LNCaP clone FGC (cell line): ENCODE results near the gene SLC23A1.
A peak's percentile ranks its signal among the peaks of the same experiment; 100 is the strongest.

Experiments used
- DNase-seq: peaks from one replicate; pipeline ENCODE4 v3.0.0-alpha.2; 2011; ENCODE audit warnings: low read depth
- H3K4me3 ChIP-seq: 2 replicates; pipeline ENCODE4 v1.5.1; 2011; ENCODE audit warnings: mild to moderate bottlenecking, low read depth, low read length, control low read depth
- CTCF ChIP-seq: IDR thresholded peaks from 2 replicates; pipeline ENCODE4 v1.5.1; 2012; ENCODE audit warnings: mild to moderate bottlenecking; ENCODE audit not compliant: control insufficient read depth, insufficient read depth; ENCODE audit errors: extremely low read depth

The SLC23A1 gene

DNA sequence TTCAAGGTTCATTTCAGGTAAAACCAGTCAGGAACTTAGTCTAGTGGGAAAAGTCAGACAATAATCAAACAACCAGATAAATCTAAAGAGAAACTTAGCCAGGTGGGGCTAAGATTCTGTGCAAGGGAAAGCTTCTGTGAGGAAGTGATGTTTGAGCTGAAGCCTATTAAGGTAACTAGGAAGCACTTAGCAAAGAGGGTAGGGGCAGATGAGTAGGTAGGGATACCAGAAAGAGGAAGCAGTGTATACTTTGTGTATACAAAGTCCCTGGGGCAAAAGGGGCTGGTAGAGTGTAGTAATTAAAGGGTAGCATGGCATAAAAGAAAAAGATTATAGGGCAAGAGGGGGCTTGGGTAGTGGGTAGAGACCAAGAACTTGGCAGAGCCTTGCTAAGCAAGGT is 24.4 kb upstream of the SLC23A1 start:
- DNase-seq: no peak
- H3K4me3 ChIP-seq: no peak overlapping the region
- TF ChIP-seq CTCF: no peak

DNA sequence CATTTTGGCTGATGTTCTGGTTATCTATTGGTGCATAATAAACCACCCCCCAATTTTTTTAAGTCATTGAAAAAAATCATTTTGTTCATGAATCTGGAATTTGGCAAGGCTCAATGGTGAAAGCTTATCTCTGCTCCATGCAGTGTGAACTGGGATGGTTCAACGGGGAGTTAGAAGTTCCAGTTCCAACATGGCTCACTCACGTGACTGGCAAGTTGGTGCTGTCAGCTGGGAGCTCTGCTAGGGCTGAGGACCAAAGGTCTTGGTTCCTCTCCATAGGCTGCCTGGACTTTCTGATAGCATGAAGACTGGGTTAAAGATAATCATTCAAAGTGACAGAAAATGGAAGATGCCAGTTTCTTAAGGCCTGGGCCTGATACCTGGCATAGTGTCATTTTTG is 23.9 kb upstream of the SLC23A1 start:
- DNase-seq: no peak
- TF ChIP-seq CTCF: no peak
- no peak overlapping the region for H3K4me3 ChIP-seq

DNA sequence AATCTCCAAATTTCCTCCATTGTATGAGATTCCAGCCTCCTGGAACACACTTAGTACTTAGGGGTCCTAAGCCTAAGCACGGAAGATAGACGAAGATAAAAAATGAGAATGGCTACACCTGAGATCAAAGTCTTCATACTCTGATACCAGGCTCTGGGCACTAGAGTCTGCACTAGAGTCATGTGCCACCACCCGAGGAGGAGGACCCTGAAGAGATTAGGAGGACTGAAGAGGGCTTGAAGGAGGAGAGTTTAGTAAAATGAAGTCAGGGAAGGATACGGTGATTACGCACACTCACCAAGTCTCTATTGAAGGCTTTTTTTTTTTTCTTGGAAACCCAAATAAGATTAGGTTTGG is 21.4 kb upstream of the SLC23A1 start:
- peak overlapping the region; percentile 53 for H3K4me3 ChIP-seq
- no peak for TF ChIP-seq CTCF
- DNase-seq: no peak

DNA sequence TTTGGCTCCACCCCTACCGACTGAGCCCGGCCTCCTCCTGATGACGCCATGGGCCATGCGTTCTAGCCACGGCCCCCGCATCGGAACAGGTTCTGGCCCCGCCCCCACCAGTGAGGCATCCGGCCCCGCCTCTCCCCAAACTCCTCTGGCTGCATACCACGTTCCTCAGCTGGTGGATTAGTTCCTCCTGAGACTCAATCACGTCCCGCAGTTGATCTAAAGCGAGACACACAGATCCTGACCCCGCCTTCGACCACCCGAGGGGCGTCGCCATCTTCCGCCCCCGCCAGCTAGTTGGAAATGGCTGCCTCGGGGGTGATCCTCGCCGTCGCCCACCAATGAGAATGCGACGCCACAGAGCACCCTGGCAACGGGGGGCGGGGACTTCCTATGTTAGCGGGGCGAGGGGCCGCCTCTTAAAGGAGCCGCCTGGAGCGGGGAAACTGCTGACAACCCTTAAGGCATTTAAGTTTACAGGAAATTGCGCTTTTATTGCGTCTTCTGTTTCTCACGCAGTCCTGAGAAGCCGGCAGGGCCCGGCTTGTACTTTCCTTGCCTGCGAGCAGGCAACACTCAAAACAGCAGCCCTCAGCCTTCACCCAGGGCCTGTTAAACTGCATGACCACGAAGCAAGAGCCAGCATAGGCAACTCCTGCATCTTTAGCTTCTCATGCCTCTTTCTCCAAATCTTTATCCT is 20.8 kb upstream of the SLC23A1 start, which contains the start of gene SPATA24:
Gene SPATA24 (minus strand): TSS at position 303 of the 697 bp plus-strand sequence. CDS start 29 bp downstream, at position 274.
- peak within 1 kb of the TSS; percentile 53 for H3K4me3 ChIP-seq
- DNase-seq: peak; percentile 87
- TF ChIP-seq CTCF: no peak

DNA sequence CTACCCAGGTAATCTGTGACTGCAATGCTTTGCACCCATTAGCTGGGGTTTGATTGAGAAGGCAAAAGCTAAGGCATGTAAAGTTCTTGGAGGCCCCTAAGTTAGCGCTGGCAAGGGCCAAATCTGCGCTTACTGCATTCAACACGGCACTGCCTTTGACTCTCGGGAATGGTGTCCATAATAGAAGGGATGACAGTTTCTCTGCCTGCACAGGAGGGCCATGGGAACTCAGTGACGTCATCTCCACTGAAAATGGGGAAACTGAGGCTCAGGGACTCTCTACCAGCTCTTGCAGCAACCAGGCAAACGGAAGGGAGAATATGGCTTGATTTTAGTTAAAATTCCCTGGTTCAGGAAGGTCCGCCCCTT is 20.3 kb upstream of the SLC23A1 start:
- H3K4me3 ChIP-seq: peak overlapping the region; percentile 53
- no peak for TF ChIP-seq CTCF
- no peak for DNase-seq

DNA sequence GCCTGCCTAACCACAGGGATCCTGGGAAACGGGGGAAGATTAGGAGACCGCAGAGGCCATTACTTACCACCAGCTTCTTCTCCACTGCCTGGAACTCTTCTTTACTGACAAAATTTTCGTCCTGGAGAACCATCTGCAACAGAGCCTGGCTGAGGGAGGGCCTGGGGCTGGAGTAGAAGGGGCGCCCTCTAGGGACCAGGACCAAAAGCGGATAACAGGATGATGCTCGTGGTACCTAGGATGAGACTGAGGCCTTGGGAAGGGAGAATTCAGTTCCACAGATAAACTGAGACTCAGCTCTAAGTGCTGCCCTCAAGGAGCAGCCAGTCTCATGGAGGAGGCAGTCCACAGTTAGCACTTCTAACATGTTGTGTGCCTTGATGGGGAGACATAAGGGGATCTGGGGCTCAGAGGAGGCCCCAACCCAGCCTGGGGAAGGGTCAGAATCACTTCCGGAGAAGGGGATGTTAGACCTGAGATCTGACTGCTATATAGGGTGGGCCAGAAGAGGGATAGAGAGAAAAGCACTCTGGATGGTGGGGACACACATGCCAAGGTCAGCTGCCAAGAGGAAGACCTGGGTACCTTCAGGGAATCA is 19.6 kb upstream of the SLC23A1 start:
- peak overlapping the region; percentile 53 for H3K4me3 ChIP-seq
- peak; percentile 66 for TF ChIP-seq CTCF
- DNase-seq: no peak

DNA sequence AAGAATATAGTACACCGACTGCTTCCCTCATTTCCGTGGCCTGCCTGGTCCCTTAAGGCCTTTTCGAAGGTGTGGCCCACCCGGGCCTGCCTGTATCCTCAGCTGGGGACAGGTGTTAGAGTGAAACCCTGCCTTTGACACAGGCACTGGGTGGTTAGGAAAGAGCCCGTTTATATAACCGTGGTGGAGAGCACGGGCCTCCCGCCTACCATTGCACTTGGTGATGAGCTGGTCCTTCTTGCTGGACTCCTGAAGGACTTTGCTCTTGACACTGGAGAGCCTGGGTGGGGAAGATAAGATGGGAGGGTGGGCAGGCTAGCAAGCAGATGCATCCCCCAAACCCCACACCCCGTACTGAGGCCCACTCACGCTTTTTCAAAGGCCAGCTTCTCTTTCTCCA is 18.4 kb upstream of the SLC23A1 start:
- no peak for TF ChIP-seq CTCF
- DNase-seq: no peak
- no peak overlapping the region for H3K4me3 ChIP-seq
